Subcutaneous adipose tissue (tissue), 4 donors: ENCODE data around the gene CHL1. TPM values are rescaled to one million over a fixed set of nuclear protein-coding genes. Genes with fewer than 3 reads are reported as not detected.

Source experiments
- CTCF ChIP-seq: fragments of 450-650 bp; IDR thresholded peaks from one replicate; pipeline ENCODE4 v1.5.1; 2016; ENCODE audit warnings: low read depth, mild to moderate bottlenecking, control low read depth, antibody characterized with exemption, moderate library complexity
- total RNA-seq, 4 donors: library from RNA; depleted of rRNA; stranded (reverse); fragments of >200 nt; gene quantifications; one replicate each; pipeline ENCODE4 v1.1.0, GENCODE V29; 2016

The CHL1 gene
- total RNA-seq, 4 donors from 2014 or later: 34.4 to 173 (median 45.5) TPM

DNA sequence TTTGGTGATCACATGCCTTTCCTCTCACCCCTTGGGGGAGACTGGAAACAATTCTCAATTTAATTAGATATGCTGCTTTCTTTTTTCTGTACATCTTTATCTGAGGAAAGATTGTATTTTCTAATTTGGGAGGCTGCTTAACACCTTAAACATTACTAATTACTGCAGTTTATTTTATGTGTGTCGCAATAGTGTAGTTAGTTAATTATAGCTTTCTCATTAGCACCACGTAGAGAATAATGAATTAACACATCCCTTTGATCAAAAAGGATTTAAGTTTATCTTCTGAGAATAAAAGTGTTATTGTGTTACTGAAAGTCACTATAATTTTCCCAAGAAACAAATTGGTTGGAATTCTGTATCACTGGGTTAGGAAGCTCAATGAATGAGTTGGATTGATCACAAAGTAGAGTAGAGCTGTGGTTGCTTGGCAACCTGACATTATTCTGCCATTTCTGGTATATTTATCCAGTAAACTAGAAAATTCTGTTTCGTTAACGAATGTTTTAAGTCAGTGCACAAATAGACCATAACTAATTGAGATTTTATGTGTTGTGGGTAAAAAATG is 4.3 kb downstream of the CHL1 start:
- no peak for TF ChIP-seq CTCF

DNA sequence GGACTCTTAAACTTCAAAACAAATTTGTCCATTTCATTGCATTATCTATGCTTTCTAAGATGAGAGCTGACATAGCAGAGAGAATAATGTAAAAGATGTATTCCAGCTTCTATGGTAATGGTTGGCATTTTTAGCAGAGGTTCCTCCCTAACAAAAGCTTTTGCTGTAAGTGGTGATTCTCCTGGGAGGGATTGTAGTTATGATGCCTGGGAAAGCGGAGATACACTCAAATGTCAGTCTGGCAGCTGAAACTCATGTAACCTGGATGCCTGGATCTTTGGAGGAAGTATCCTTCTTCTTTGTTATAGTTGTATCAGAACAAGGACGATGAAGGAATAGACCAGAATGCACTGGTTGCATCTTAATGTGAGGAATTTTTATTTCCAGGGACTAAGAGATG is 7.5 kb downstream of the CHL1 start:
- TF ChIP-seq CTCF: no peak

DNA sequence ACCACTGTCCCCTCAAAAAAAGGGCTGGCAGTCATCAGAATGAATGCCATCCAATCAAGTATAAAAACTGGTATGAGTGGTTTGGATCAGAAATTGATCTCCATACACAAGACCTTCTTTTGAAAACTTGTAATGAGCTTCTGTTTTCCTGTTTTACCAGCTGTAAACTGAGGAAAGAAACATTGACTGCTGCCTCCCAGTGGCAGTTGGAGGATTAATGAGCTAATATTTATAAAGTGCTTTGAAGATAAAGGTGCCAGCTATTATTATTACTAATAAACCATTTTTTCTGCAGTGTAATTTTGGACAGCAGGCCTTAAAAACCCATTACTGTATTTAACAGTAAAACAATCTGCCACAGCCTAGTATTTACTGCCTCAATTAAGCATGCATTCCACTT is 11.4 kb downstream of the CHL1 start:
- no peak for TF ChIP-seq CTCF

DNA sequence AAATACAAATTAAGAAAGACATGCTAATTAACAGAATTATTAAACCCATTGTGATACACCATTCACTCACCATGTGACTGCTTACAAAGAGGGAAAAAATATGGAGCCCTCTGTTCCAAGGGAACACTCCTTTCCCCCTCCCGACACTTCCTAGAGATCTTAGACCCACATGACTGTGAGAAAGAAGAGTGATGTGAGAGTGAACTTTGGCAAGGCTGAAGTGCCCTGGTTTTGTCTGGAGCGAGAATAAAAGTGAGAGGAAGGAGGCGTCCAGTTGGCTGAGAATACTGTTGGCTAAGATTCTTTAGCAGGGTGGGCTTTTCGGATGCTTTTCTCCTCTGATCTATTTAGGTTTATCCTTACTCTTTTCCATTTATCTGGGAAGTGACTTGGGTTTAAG is 14.1 kb downstream of the CHL1 start:
- TF ChIP-seq CTCF: no peak

DNA sequence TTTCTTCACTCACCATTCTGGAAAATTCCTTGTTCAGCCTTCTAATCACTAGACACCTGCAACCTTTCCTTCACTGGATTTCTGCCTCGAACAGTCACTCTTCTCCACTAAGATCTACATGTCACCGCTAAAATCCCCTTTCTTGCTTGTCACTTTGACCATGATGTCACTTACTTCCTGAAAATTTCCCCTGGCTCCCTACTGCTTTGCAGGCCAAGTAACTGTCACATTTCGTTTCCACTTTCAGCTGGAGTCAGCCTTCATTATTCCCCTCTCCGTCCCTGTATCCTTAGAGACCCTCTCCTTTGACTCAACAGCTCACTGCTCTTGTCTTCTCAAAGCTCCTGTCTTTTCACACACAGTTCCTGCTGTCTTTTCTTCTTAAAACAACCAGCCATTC is 15.9 kb downstream of the CHL1 start:
- no peak for TF ChIP-seq CTCF

- TF ChIP-seq CTCF: no peak
Observed at GRCh38 chr3:217099-217813, 20.7 kb downstream of the CHL1 start.

GRCh38 chr3:217948-218347 is 21.4 kb downstream of the CHL1 start:
- no peak for TF ChIP-seq CTCF
